Fibroblast of skin of left biceps (primary cell): Measurements from ENCODE around the gene CCL24.
A peak's percentile ranks its signal among the peaks of the same experiment; 100 is the strongest.
"Not testable (repeated sequence)": the region's sequence is repeated elsewhere in the genome, so short reads cannot be mapped to it uniquely, and the experiment has no call there.

Source experiments
- DNase-seq, 2 experiments: peaks; one replicate each; pipeline ENCODE4 v3.0.0-alpha.2; 2013; ENCODE audit warnings: low read depth in 2 of 2

The CCL24 gene

DNA sequence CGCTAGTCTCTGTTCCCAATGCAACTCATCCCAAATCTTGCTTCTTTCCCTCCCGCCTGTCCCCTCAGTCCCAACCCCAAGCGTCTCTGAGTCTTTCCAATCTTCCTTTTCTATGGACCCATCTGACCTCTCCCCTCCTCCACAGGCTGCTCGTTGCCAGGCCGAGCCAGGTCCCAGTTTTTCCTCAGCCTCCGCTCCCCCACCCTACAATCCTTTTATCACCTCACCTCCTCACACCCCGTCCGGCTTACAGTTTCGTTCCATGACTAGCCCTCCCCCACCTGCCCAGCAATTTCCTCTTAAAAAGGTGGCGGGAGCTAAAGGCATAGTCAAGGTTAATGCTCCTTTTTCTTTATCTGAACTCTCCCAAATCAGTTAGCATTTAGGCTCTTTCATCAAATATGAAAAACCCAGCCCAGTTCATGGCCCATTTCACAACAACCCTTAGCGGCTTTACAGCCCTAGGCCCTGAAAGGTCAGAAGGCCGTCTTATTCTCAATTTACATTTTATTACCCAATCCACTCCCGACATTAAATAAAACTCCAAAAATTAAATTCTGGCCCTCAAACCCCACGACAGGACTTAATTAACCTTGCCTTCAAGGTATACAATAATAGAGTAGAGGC lies 32.8 kb downstream of the CCL24 start:
- not testable (repeated sequence) for DNase-seq

GRCh38 chr7:75779516-75779915 lies 34.1 kb downstream of the CCL24 start:
- DNase-seq, result not testable (repeated sequence)

DNA sequence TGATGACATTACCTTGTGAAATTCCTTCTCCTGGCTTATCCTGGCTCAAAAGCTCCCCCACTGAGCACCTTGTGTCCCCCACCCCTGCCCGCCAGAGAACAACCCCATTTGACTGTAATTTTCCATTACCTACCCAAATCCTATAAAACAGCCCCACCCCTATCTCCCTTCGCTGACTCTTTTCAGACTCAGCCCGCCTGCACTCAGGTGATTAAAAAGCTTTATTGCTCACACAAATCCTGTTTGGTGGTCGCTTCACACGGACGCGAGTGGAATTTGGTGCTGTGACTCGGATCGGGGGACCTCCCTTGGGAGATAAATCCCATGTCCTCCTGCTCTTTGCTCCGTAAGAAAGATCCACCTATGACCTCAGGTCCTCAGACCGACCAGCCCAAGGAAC lies 34.6 kb downstream of the CCL24 start:
- not testable (repeated sequence) for DNase-seq

DNA sequence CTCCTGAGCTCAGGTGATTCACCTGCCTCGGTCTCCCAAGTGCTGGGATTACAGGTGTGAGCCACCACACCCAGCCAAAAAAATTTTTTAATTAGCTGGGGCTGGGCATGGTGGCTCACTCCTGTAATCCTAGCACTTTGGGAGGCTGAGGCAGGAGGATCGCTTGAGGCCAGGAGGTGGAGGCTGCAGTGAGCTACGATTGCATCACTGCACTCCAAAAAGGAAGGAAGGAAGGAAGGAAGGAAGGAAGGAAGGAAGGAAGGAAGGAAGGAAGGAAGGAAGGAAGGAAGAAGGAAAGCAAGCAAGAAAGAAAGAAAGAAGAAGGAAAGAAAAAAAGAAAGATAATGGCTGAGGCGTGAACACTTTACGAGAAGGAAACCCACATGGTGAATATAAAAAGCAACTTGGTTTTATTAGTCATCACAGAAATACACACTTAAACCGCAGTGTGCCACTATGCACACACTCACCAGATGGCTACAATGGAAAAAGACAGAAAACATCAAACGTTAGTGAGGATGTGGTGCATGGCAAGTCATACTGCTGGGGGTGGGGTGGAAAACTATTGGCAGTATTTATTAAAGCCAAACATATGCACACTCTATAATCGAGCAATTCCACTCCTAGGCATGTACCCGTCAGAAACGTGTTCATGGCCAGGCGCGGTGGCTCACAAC lies 37.2 kb downstream of the CCL24 start:
- DNase-seq, result peak; percentile 91 to 92

GRCh38 chr7:75773958-75774357 lies 39.6 kb downstream of the CCL24 start:
- DNase-seq, result not testable (repeated sequence)

- peak; percentile 85 to 87 for DNase-seq
Observed at GRCh38 chr7:75772081-75773077, 41.2 kb downstream of the CCL24 start, which contains the start of gene CCL26. Gene CCL26, minus strand, starts transcription at chr7:75772211. Its CDS starts 35 bp downstream, at chr7:75772176.

DNA sequence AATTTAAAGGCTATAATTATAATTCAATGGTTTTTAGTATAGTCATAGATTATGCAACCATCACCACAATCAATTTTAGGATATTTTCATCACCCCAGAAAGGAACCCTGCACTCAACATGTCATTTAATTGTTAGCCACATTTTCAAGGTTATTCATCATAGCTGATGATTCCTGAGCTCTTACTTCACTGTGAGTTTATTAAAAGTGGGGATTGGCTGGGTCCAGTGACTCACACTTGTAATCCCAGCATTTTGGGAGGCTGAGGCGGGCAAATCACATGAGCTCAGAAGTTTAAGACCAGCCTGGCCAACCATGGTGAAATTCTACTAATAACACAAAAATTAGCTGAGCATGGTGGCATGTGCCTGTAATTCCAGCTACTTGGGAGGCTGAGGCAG lies 42.4 kb downstream of the CCL24 start:
- DNase-seq, result peak; percentile 75 to 82

GRCh38 chr7:75762350-75762917 lies 51.2 kb downstream of the CCL24 start:
- peak; percentile 40 to 53 for DNase-seq

DNA sequence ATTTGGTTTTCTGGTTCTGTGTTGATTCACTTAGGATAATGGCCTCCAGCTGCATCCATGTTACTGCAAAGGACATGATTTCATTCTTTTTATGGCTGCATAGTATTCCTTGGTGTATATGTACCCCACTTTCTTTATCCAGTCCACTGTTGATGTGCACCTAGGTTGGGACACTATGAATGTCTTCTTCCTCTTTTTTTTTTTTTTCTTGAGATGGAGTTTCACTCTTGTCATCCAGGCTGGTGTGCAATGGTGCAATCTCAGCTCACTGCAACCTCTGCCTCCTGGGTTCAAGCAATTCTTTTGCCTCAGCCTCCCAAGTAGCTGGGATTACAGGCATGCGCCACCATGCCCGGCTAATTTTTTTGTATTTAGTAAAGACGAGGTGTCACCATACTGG lies 51.8 kb downstream of the CCL24 start:
- DNase-seq, result not testable (repeated sequence)
